HG03066 (cell line): ENCODE results near the gene PTPRD.

Experiments
- ATAC-seq: cut with Tn5 transposase; IDR thresholded peaks from one replicate; pipeline ENCODE4 v1.9.1; 2021; ENCODE audit warnings: low read depth; ENCODE audit not compliant: unreplicated experiment

The PTPRD gene

DNA sequence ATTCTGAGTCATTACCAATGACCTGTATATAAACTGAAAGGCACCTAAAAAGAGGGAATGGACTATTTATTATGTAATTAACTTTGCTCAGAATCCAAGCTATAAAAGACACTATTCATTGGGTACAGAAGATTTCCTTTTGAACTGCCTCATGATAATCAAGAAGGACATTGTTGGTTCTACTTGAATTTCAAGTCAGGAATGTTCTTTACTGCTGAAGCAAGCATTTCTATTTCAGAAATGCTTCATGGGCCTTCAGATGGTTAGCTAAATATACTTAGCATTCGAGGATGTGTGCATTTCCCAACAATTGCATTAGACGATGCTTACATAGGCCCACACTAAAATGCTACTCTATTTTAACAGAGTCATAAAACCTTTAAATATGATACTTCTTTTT lies 2155.0 kb downstream of the PTPRD start:
- ATAC-seq = no peak

DNA sequence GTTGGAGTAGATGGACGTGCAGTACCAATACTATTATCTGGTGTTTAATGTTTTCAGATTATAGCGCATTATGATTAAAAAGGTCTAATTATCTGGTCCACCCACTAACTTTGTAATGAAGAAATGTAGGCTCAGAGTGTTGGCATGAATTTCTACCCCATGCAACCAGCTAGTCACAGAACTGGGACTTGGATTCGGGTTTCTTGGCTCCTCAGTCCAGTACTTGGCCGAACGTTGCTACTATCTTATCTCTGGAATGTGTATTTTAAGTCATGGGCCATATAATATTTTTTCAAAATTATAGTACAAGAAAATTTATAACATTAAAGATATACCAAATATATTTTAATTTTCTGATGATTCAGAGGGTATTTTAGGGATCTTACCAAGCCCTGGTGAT lies 2155.7 kb downstream of the PTPRD start:
- ATAC-seq = no peak

DNA sequence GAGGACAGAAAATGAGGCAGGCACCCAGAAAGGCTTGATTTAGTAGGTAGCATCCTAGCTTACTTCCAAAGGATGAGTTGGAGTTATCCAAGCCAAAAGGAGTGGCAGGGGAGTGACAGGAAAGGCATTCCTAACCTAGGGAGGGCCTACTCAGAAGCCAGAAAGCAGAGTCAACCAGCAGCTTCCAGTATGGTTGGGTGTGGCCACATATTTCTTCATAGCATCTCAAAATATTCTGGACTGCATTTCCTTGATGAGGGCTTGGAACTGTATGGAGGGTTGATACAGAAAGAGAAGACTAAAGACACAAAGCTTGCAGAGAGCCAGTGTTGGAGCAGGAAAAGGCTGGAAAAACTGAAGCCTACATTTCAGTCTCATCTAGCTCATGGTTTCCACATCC lies 2156.5 kb downstream of the PTPRD start:
- no peak for ATAC-seq

DNA sequence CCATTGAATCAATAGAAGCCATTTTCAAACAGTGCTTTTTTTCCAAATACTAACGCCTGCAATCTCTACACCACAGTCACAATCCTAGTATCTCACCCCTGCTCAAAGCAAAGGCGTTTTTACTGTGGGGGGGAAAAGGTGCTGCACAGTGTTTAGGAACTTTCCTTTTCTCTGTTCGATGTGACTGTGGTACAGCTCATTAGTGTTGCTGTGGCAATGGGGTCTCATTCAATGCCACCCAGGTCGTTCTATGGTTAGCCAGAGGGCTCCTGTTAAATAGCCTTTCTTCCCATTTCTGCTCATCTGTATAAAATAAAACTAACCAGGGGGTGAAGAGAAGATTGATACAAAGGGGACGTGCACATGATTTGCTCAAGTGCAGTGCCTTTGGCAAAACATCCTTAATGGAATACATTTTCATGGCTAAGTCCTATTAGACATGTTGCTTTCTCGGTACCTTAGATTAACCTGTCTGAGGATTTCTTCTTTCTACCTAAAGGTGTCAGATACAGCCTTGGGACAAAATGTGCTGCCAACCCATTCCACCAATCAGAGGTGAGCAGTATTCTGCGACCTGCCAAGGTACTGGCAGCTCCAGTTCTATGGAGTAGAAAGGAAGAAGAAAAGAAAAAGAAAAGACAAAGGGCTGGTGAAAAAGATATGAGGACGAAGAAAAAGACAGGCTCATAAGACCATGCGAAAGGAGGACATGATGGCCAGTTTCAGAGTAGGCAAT lies 2161.8 kb downstream of the PTPRD start:
- ATAC-seq = no peak

GRCh38 chr9:8448226-8448625 lies 2164.6 kb downstream of the PTPRD start:
- no peak for ATAC-seq

GRCh38 chr9:8447601-8448000 lies 2165.2 kb downstream of the PTPRD start:
- ATAC-seq = no peak

GRCh38 chr9:8437876-8438275 lies 2174.9 kb downstream of the PTPRD start:
- ATAC-seq = no peak

GRCh38 chr9:8437259-8437658 lies 2175.5 kb downstream of the PTPRD start:
- no peak for ATAC-seq

DNA sequence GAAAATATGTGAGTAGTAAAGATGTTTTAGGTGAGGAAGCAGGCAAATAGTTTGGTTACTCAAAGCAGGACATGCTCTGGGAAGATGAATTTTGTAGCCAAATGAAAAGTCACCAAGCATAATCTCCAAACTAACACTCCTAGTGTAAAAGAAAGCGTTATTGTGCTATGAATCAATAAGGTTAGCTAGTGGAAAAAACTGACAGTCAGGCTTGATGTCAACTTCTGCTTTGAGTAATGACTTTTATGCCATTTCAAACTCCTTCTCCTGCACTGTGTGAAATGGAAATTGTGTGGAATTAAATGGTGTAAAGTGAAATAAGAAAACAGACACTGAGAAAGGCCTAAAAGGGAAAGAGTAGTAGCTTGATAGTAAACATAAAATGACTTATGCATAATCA lies 2176.0 kb downstream of the PTPRD start:
- no peak for ATAC-seq

GRCh38 chr9:8434621-8435020 lies 2178.2 kb downstream of the PTPRD start:
- no peak for ATAC-seq

DNA sequence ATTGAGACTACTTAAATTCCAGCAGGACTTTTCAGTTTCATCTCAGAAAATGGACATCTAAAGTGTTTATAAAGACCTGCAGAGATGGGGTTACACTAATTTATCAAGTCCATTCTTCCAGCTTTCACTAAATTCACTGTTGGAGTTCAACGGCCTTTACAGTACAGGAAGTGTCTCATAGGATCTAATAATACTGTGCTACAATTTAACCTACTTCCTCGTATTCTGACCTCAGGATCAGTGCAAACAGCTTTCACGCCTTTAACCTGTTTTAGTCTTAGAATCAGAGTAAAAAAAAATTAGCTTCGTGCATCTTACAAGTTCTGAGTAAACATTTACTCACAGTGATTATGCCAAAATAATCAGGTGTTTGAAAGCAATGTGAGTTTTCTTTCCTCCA lies 2180.6 kb downstream of the PTPRD start:
- no peak for ATAC-seq

DNA sequence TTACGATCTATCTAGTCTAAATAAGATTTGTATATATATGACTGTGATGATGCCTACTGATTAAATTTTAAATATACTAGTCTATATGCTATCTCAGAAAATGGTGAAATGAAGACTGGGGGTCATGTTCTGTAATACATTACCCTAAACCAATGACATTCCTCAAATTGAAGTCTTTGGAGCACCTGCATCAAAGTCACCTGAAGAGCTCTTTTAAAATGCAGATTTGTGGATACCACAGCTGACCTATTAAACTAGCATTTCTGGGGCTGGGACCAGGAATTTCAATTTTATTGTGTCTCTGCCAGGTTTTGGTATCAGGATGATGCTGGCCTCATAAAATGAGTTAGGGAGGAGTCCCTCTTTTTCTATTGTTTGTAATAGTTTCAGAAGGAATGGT lies 2181.3 kb downstream of the PTPRD start:
- no peak for ATAC-seq

DNA sequence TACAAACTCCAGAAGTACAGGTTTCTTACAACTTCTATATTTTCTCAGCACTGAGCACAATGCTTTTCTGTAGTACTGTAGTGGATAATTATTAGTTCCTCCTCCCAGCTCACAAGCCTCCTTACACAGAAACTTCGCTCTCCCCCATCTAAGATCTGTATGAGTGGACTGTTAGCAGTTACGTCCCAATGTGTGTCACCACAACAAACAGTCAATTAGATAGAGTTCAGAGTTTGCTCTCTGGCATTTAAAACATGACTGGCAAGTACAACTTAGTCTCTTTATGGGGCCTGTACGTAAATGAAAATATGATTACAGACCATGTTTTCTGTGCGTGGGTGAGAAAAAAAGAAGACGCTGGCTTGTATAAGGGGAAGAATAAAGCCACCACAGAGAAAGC lies 2181.9 kb downstream of the PTPRD start:
- no peak for ATAC-seq

DNA sequence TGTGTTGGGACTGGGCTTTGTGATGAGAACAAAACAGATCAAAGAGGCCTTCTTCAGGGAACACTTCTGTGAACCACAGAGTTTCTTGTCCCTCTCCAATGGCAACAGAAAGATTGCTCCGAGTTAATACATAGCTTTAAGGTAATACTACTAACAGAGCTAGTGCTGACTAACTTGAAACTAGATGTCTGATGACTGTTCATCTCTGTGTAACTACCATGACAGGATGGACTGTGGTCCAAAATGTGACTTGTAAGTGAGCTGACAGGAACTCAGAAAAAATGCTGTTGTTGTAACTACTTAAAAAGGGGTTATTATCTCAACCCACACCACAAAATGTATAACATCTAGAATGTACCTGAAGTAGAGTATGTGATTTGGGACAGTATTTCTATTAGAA lies 2183.0 kb downstream of the PTPRD start:
- ATAC-seq = no peak

GRCh38 chr9:8429157-8429556 lies 2183.6 kb downstream of the PTPRD start:
- ATAC-seq = no peak

- ATAC-seq = no peak
These were observed 2184.4 kb downstream of the PTPRD start for GRCh38 chr9:8428389-8428788.

DNA sequence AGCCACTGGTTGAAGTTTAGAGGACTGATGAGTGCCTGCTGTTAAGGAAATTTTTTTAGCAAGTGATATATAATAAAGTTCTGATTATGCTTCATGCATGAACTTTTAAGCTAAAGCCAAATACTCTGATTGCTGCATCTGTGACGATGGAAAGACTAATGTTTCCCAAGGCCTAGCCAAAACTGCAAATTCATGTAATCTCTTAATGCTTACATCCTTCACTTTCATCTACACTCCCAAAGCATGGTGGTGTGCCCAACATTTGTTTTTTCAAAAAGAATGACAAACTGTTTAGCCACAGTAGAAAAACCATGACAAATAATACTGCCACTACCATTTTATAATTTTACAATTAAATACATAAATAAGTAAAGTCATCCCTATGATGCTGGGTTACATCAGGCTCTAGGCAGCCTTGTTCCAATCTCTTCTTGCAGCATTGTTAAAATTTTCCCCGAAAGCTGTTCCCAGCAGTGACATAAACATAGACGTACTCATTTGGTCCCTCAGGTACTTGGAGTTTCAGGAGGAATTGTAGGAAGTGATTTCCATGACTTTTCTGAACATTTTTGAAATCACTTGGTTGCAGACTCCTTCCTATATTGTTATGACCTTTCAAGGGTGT lies 2187.9 kb downstream of the PTPRD start:
- ATAC-seq = no peak

- ATAC-seq = no peak
These were observed 2192.4 kb downstream of the PTPRD start for GRCh38 chr9:8420416-8420815.

- no peak for ATAC-seq
These were observed 2193.1 kb downstream of the PTPRD start for GRCh38 chr9:8419596-8420275.

GRCh38 chr9:8417341-8417740 lies 2195.5 kb downstream of the PTPRD start:
- ATAC-seq = no peak

DNA sequence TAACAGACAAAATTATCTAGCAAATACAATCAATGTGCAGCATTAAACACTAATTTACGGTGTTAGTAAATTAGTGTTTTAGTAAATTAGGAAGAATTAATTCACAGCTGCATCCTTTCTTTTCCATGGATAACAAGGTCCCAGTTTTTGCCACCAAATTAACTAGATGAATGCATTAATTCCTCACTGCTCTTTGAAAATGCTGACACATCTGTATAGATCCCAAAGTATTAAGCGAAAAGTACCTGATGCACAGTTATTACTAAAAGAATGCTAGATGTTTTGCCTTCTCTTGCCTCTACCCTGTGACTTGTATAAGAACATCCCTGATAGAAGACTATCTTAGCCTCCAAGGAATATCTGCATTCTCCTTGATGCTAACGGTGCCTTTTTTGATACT lies 2200.5 kb downstream of the PTPRD start:
- ATAC-seq = no peak
